CD4-positive, alpha-beta T cell treated with Interleukin-12 subunit alpha and Interleukin-12 subunit beta, for 1 hour (primary cell): ENCODE measurements around the gene ARSI.

ENCODE experiments used
- DNase-seq: peaks from one replicate; pipeline ENCODE4 v3.0.0-alpha.2; 2020

Gene ARSI

GRCh38 chr5:150326707-150327106 lies 24.0 kb upstream of the ARSI start:
- DNase-seq: no peak

- no peak for DNase-seq
Observed at GRCh38 chr5:150325426-150325825, 22.7 kb upstream of the ARSI start.

DNA sequence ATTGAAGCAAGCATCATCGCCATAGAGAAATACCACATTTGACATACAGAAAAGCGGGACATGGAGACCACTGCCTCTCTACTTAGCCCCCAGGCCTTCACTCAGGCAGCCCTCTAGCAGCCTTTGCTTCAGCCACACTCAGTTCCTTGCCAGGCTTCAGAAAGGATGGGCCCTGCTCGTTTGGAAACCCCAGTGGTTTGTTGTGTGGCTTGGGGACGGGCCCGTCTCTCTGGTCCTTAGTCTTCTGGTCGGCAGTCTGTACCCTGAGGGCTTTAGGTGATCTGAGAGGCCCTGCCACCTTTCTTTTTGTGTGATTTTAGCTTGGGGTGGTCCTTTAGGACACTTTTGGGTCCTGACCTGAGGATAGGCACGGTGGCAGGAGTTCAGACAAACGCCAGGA lies 21.1 kb upstream of the ARSI start:
- DNase-seq: no peak

DNA sequence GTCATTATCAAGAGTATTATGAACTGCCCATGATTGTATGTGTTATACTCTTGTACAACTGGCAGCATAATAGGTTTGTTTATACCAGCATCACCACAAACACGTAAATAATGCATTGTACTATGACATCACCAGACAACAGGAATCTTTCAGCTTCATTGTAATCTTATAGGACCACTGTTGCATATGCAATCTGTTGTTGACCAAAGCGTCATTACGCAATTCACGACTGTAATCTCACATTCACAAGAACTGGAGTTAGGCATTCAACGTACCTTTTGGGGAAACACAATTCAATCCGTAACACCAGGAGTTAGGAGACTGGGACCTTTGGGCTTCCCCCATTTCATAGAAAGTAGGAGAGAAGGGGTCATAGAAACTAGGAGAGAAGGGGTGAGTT lies 20.4 kb upstream of the ARSI start:
- DNase-seq: no peak

GRCh38 chr5:150322202-150322601 lies 19.5 kb upstream of the ARSI start:
- no peak for DNase-seq

DNA sequence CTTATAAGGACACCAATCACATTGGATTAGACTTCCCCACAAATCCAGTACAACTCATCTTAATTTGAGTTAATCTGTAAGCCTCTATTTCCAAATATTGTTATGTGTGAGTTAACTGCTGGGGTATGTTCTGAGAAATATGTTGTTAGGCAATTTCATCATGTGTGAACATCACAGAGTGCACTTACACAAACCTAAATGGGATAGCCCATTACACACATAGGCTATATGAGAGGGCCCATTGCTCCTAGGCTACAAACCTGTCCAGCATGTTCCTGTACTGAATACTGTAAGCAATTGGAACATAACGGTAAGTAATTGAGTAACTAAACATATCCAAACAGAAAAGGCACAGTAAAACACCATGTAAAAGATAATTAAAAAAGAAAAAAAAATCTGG lies 19.1 kb upstream of the ARSI start:
- DNase-seq: no peak

- no peak for DNase-seq
Observed at GRCh38 chr5:150321211-150321610, 18.5 kb upstream of the ARSI start.

DNA sequence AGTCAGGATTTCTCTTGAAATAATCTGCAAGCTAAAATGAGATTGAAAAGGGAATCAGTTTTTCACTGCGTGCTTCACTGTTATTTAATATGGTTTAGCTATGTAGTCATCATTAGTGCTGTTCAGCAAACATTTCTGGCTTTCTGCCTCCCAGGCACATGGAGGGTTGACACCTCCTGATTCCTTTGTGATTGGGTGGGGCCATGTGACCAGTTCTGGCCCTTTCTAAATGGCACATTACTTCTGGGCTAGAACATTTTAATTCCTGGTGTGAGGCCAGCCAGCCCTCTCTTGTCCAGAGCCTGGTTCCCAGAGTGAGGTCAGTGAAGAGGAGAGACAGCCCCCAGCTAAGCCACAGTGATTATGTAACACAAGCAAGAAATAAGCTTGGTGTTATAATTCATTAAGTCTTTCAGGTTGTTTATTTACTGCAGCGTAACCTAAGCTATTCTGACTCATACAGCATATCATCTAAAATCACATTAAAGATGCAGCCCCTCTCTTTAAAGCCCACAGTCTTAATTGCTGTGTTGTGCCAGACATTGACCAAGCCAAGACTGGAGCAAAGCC lies 17.4 kb upstream of the ARSI start:
- no peak for DNase-seq

DNA sequence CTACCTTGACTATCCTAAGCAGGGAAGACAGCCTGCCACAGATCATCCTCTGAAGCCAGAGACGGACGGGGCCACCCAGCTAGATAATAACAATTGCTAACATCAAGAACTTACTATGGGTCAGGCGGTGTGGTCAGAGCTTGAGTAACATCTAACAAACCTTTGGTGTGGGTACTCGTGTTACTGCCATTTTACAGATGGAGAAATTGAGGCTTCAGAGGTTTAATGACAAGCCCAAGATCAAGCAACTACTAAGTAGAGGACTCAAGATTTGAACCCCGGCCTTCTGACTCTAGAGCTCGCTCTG lies 16.7 kb upstream of the ARSI start:
- DNase-seq: no peak

- no peak for DNase-seq
Observed at GRCh38 chr5:150318613-150319483, 16.1 kb upstream of the ARSI start.

- DNase-seq: no peak
Observed at GRCh38 chr5:150317048-150318003, 14.6 kb upstream of the ARSI start.

DNA sequence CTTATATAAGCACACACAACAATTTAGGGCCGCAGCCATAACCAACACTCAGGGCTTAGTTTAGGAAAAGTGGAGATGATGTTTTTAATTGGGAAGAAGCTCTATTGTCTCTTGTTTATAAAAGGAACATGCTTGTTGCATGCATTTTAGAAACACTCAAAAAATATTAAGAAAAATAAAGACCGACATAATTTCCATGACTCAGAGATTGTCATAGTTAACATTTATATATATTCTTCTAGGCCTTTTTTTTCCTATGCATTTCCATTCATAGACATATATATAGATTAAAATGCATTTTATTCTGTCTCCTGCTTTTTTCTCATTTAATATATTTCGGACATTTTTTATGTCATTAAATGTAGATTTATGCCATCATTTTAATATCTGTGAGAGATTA lies 13.6 kb upstream of the ARSI start:
- no peak for DNase-seq

DNA sequence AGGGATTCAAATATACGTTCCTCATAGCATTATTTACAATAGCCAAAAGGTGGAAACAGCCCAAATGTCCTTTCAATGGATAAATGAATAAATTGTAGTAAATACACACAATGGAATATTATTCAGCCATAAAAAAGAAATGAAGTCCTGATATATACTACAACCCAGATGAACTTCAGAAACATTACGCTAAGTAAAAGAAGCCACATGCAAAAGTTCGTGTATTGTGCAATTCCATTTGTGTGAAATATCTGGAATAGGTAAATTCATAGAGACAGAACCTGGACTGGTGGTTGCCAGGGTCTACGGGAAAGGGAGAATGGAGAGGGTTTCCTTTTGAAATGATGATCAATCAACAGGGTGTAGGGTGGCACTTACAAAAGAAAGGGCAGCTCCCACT lies 12.5 kb upstream of the ARSI start:
- DNase-seq: no peak

DNA sequence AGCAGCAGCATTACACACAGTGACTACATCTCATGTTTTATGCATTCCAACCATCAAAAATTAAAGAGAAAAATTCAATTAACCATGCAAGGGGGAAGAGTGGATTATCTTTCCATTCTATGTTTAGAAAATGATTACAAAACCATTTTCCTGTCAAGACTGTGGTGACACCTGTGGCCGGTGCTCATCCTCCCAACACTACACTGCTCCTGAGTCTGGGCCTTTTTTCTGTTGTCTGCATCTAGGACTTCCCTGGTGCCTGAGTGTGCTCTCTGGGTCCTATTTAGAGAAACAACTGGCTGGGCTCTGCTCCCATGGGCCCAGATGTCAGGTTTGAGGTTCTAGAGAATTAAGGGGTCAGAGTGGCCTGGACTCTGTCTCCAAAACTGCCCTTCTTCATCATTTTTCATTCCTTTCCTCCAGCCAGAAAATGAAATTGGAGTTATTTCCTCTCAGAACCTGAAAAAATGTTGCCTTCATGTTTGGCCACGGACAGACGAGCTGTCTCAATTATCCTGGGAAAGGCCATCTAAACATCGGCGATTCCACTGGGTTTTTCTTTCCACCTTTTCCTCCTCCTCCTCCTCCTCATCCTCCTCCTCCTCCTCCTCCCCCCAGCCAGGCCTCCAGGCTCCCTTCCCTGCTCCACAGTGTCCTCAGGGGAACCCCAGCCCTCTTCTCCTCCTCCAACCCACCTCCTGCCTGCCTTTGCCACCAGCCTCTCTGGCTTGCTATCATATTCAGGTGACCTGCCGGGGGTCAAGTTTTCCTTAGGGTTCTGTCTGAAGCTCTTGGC lies 11.4 kb upstream of the ARSI start:
- no peak for DNase-seq

- no peak for DNase-seq
Observed at GRCh38 chr5:150313501-150313900, 10.8 kb upstream of the ARSI start.

DNA sequence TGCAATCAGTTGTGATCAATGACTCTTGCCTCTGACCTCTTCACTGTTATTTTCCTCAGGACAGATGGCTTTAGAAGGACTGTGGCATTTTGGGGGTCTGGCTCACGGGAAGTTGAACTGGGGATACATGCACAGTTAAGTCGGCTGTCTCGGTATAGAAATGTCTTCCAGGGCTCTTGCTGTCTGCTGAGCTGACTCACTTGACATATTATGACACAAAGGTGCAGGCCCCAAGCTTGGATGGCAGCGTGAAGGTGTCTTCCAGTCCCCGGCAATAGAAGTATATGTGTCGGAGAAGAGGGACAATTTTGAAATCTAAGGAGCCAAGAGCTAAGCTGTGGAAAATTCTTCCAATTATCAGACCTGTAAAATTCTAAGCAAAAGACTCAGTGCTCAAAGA lies 9.8 kb upstream of the ARSI start:
- DNase-seq: no peak

- DNase-seq: no peak
Observed at GRCh38 chr5:150311015-150311692, 8.4 kb upstream of the ARSI start.

DNA sequence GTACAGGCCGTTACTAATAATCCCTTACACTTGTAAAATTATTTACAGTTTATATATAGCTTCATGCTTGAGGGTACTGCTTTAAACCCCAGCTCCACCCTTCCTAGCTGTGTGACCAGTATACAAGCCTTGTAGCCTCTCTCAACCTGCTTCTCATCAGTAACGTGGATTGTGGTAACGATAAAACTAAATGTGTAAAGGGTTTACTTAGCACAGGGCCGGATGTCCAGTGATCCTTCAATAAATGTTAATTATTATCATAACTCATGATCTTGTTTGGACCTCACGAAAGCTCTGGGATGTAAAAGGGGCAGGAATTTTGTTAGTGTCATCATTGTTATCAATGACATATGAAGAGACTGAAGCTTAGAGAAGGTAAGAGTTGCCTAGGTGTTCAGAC lies 7.5 kb upstream of the ARSI start:
- DNase-seq: no peak

DNA sequence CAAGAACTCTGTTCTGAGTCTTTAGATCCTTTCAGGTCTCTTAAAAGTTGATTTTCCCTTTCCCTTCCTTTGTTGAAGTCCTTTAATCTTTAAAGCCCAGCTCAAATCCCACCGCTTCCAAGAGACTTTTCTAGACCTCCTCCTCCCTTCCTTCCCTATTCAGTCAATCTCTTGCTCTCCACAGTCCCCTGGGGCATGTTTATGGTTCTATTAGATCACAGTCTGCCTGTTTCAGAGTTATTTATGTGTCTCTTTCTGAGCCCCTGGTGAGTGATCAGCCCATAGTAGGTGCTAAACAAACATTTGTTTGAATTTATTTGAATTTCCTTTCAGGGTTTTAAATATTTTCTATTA lies 7.2 kb upstream of the ARSI start:
- no peak for DNase-seq

GRCh38 chr5:150309101-150309885 lies 6.6 kb upstream of the ARSI start:
- DNase-seq: no peak

- DNase-seq: no peak
Observed at GRCh38 chr5:150307617-150308426, 5.1 kb upstream of the ARSI start.
